Measurements from ENCODE around the gene CASZ1.

CASZ1 gene

GRCh38 chr1:10656431-10656830 lies 140.0 kb downstream of the CASZ1 start:
- DNase-seq: no peak

- no peak for DNase-seq
These were observed 141.4 kb downstream of the CASZ1 start for GRCh38 chr1:10655002-10655401.

DNA sequence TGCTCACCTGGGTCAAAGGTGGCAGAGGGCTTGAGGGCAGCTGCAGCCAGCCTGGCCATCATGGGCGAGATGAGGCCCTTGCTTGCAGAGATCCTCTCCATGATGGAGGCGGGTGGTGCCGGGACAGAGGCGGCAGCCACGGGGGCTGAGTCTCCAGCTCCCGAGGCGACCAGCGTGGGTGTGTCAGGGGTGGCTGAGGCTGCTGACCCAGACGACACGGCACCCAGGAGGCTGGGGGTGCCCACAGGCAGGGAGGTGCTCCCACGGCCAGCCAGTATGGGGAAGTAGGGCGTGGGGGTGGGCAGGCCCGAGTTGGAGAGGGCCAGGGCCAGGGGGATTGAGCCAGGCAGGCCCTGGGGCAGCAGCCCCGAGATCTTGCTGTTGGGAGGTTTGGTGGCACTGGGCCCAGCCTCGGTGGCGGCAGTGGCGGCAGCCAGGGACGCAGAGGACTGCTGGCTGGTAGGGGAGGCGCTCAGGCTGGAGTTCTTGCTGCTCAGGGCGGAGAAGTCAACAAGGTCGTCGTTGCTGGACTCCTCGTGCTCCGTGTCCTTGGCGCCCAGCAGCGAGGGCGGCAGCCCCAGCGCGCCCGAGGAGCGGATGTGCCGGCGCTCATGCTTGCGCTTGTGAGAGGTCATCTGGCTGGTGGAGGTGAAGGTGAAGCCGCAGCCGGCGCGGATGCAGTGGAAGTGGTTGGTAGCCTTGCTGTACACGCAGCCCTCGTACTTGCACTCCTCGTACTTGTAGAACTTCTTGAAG lies 142.9 kb downstream of the CASZ1 start:
- no peak for DNase-seq

DNA sequence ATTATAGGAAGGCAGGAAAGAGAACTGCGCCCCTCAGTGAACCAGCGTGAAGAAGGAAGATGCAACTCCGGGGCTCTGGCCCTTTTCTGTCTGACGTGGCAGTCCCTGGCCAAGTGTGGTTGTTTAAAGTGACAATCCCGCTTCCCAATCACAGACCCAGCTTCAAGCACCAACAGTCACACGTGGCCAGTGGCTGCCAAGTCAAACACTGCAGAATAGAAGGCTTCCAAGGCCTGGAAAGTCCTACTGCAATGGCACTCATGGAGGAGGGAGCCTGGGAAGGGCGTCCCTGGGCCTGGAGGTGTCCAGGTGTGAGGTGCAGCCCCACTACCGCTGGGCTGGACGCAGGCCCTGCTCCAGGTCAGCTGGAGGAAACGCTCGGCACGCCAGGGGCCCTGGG lies 143.8 kb downstream of the CASZ1 start:
- no peak for DNase-seq

GRCh38 chr1:10651793-10652192 lies 144.7 kb downstream of the CASZ1 start:
- DNase-seq: no peak

DNA sequence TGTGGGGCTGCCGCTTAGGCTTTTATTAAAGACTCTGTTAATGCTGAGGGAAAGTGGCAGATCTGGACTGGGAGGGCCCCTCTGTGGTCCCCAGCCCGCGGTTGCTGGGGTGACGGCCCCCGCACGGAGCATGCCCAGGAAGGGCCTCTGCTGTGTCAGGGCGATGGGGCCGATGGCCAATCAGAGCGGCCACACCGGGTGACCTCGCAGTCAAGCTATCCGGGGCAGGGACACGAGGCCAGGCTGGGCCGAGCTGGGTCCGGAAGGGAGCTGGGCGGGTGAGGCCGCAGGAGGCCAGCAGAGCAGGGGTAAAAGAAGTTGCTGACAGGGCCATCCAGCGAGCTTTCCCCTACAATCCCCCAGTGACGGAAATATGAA lies 145.1 kb downstream of the CASZ1 start:
- no peak for DNase-seq

DNA sequence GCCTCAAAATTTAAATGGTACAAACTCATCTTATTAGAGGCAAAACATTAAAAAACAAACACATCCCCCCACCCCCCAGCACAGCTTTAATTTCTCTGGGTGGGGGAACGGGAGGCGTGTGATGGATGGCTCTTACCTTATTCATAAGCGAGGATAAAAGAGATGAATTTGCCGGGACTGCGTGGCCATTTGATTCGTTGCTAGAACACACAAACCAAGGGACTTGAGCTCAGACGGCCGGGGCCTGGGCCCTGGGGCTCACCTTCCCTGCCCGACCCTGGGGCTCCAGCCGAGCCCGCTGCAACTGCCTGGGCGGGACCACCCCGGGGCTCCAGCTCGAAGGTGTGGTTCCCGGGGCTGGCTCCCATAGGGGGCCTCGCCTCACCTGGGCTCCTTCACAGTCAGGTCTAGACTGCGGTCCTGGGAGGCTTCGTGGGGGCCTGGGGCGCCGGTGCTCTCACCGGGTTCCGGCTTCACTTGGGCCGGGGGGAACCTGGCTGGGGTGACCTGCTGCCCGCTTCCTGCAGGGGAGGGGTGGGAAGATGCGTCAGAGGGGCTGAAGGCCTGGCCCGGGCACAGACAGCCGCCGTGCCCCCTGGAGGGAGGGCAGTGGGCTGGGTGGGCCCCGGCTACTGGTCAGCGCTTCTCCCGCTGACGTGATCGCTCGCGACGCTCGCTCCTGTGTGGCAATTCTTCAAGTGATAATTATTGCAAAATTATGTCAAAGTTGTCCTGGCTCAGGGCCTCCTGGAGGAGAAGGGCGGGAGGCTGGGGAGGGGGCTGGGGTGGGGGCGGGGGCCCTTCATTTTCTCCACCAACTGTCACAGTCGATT lies 145.7 kb downstream of the CASZ1 start:
- no peak for DNase-seq

GRCh38 chr1:10649517-10650201 lies 146.8 kb downstream of the CASZ1 start:
- DNase-seq: no peak

- DNase-seq: no peak
These were observed 147.5 kb downstream of the CASZ1 start for GRCh38 chr1:10648689-10649516.

GRCh38 chr1:10647414-10648170 lies 148.9 kb downstream of the CASZ1 start:
- no peak for DNase-seq

- peak in 5 of 51 donors; percentile 14 to 37 (median 20) for DNase-seq
These were observed 150.0 kb downstream of the CASZ1 start for GRCh38 chr1:10646347-10646861.

- DNase-seq: peak in 1 of 51 donors; percentile 7
These were observed 151.9 kb downstream of the CASZ1 start for GRCh38 chr1:10644307-10645128.

DNA sequence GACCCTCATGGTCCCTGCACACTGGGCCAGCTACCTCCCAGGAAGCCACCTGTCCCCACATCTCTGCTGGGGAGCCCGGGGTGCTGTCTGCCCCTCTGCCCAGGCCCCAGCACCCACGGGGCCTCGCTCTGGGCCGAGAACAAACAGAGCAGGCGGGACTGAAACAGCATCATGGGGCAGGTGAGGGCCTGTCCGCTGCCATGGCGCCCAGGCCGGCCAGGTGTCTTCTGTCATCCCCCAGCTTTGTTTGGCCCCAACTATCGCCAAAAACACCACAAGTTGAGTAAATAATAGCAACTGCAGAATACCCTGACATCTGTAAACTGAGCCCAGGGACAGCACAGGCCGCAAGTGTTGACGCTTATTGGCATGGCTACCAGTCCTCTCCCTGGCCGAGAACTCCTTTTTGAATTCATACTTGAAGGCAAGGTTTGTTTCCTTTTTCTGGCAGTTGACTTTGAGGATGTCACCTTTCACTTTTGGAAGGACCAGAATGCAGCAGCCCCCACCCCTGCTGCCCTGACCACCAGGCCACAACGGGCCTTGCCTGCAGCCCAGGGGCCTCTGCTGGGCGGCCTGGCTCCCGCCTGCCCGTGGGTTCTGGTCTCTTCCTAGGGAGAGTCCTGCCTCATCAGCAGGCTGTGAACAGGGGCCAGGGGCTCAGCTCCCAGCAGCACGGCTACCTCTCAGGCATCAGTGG lies 152.7 kb downstream of the CASZ1 start:
- DNase-seq: no peak

- DNase-seq: no peak
These were observed 153.9 kb downstream of the CASZ1 start for GRCh38 chr1:10642403-10643080.

DNA sequence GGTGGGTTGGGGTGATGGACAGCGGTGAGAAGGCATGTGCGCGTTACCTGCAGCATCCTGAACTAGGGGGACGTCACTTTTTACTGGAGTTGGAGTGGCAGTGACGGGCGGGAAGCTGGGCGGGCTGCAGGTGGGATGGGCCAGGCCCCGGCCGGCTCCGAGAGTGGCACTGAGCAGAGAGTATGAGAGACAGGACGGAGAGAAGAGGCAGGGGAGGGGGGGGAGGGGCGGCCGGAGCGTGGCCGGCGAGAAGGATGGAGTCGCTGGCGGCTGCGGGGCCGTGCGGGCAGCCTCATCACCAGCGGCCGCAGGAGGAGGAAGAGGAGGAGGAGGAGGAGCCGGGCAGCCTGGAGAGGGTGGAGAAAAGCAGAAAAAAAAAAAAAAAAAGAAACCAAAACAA lies 154.5 kb downstream of the CASZ1 start:
- DNase-seq: no peak

DNA sequence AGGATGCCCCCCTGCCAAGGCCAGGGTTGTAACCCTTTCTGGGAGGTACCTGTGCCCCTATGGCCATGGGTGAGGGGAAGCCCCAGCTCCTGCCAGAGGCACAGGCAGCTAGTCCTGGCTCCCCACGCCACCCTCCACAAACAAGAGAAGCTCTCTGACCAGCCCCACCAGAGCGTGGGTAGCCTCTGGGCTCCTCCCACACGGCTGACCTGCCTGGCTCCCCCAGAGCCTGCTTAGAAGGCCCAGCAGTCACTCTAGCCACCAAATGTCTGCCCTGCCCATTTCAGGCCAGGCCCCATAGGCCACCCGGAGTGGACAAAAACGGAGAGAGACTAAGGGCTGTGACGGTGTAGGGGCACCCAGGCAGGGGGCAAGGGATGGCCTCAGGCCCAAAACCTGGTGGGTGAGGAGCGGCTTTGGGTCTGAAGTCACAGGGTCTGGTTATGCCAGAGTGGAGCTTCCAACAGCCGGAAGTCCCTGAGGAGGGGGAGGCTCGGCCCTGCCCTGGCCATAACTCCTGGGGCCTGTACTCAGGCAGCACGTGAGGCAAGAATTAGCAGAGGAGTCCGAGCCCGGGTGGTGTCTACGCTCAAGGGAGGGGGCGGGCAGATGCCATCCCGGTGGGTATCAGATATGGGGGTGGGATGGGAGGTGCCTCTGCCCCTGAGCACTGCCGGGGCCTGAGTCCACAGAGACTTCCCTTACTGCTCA lies 155.4 kb downstream of the CASZ1 start:
- DNase-seq: no peak

GRCh38 chr1:10639775-10640578 lies 156.5 kb downstream of the CASZ1 start:
- DNase-seq: peak in 26 of 51 donors; percentile 5 to 62 (median 28)
